Left lung (tissue), 10 donors: ENCODE measurements around the gene PKHD1. TPM values are rescaled to one million over a fixed set of nuclear protein-coding genes. Genes with fewer than 3 reads are reported as not detected.
"Not testable (repeated sequence)": the region's sequence is repeated elsewhere in the genome, so short reads cannot be mapped to it uniquely, and the experiment has no call there.

Source experiments
- ATAC-seq: fragments of 200-7000 bp; cut with Tn5 transposase; one replicate; pipeline ENCODE4 v1.9.1; 2020; ENCODE audit warnings: moderate library complexity
- DNase-seq, 4 donors: peaks; one replicate each; pipeline ENCODE4 v3.0.0-alpha.2; 2013 to 2020
- H3K27ac ChIP-seq, 2 donors: fragments of 200-600 bp; sonication (generic) in 1 of 2; one replicate each; pipeline versions ENCODE4 v1.5.0 to v1.8.0; 2020 to 2021
- H3K27me3 ChIP-seq, 2 donors: fragments of 200-600 bp; sonication (generic) in 1 of 2; one replicate each; pipeline versions ENCODE4 v1.5.0 to v1.8.0; 2020 to 2021
- H3K36me3 ChIP-seq, 2 donors: fragments of 200-600 bp; sonication (generic) in 1 of 2; one replicate each; pipeline versions ENCODE4 v1.5.0 to v1.8.0; 2020 to 2021
- H3K4me1 ChIP-seq, 2 donors: fragments of 200-600 bp; one replicate each; pipeline ENCODE4 v1.8.0; 2021
- H3K4me3 ChIP-seq, 2 donors: fragments of 200-600 bp; sonication (generic) in 1 of 2; one replicate each; pipeline versions ENCODE4 v1.5.0 to v1.8.0; 2020 to 2021; ENCODE audit warnings: mild to moderate bottlenecking in 1 of 2
- H3K9me3 ChIP-seq, 2 donors: fragments of 200-600 bp; sonication (generic) in 1 of 2; one replicate each; pipeline versions ENCODE4 v1.5.0 to v1.8.0; 2020 to 2021
- CTCF ChIP-seq, 2 donors: fragments of 200-600 bp; sonication (generic) in 1 of 2; IDR thresholded peaks; one replicate each; pipeline versions ENCODE4 v1.5.0 to v1.8.0; 2021; ENCODE audit warnings: antibody characterized with exemption in 2 of 2
- intact Hi-C, 2 donors: fragments of 100-400 bp; cut with DNase I; formaldehyde crosslinking; loops; one replicate each; pipeline versions ENCODE4 v1.11.2 to v1.14.2; 2022
- polyA plus RNA-seq, 6 donors: library from polyadenylated mRNA; unstranded; fragments of 120-200 nt; gene quantifications; one replicate each; pipeline ENCODE4 v1.2.1, GENCODE V29; 2013; ENCODE audit not compliant: insufficient read length in 6 of 6
- total RNA-seq, 2 donors: library from RNA; stranded (reverse); fragmentation: NEBNext Ultra II Directional; extraction: Animal tissue kit (Norgen Biotek cat#: 25700); gene quantifications; one replicate each; pipeline ENCODE4 v1.2.1, GENCODE V29; 2021
- donor health status: DM: no; HTN: yes; CAD: no.
- donor health status: DM: no; HTN: no; CAD: no.

The PKHD1 gene
- total and polyA plus RNA-seq, 8 donors = 0.29 to 7.9 (median 6.2) TPM

- DNase-seq = no peak
- ATAC-seq = no peak
- intact Hi-C loops = no loop called here
Observed at GRCh38 chr6:51954681-51955080, 132.7 kb downstream of the PKHD1 start.

GRCh38 chr6:51953246-51953645, 134.2 kb downstream of the PKHD1 start:
- DNase-seq (no peak), ATAC-seq (no peak)
- Histone ChIP-seq H3K9me3 (no peaks in the 10 kb centered on the region), H3K27ac (no peak overlapping the region), H3K4me1 (no peaks in the 10 kb centered on the region), H3K4me3 (no peak overlapping the region), H3K27me3 (no peaks in the 10 kb centered on the region), H3K36me3 (no peaks in the 10 kb centered on the region)
- TF ChIP-seq CTCF (IDR thresholded peaks at IDR 0.05) = no peak
- intact Hi-C loops = no loop called here

More at GRCh38 chr6:51954681-51955080, 132.7 kb downstream of the PKHD1 start:
- Histone ChIP-seq H3K4me1 (no peaks in the 10 kb centered on the region), H3K9me3 (no peaks in the 10 kb centered on the region), H3K27ac (no peak overlapping the region), H3K4me3 (no peak overlapping the region), H3K36me3 (no peaks in the 10 kb centered on the region), H3K27me3 (no peaks in the 10 kb centered on the region)
- TF ChIP-seq CTCF (IDR thresholded peaks at IDR 0.05) = no peak

GRCh38 chr6:51951924-51952323, 135.5 kb downstream of the PKHD1 start:
- DNase-seq = no peak
- Histone ChIP-seq H3K27ac (no peak overlapping the region), H3K36me3 (no peaks in the 10 kb centered on the region), H3K9me3 (no peaks in the 10 kb centered on the region), H3K27me3 (no peaks in the 10 kb centered on the region), H3K4me1 (no peaks in the 10 kb centered on the region), H3K4me3 (no peak overlapping the region)
- no peak for TF ChIP-seq CTCF (IDR thresholded peaks at IDR 0.05)
- ATAC-seq = no peak
- intact Hi-C loops = no loop called here

- H3K4me1 ChIP-seq = no peaks in the 10 kb centered on the region
- ATAC-seq (no peak), DNase-seq (no peak)
- TF ChIP-seq CTCF (IDR thresholded peaks at IDR 0.05) = no peak
- no peaks in the 10 kb centered on the region for H3K9me3 ChIP-seq
- no peak overlapping the region for H3K27ac ChIP-seq
- no peaks in the 10 kb centered on the region for H3K36me3 ChIP-seq
- H3K4me3 ChIP-seq = no peak overlapping the region
- H3K27me3 ChIP-seq = no peaks in the 10 kb centered on the region
- intact Hi-C loops = no loop called here
Observed at GRCh38 chr6:51949526-51949925, 137.9 kb downstream of the PKHD1 start.

GRCh38 chr6:51939695-51940094, 147.7 kb downstream of the PKHD1 start:
- H3K27me3 ChIP-seq, H3K4me3 ChIP-seq, H3K27ac ChIP-seq, H3K36me3 ChIP-seq, H3K9me3 ChIP-seq, DNase-seq, intact Hi-C loops, ATAC-seq, H3K4me1 ChIP-seq: not testable (repeated sequence)

GRCh38 chr6:51936531-51937290, 150.7 kb downstream of the PKHD1 start:
- Histone ChIP-seq H3K36me3 (no peaks in the 10 kb centered on the region), H3K27me3 (no peaks in the 10 kb centered on the region), H3K4me1 (no peaks in the 10 kb centered on the region), H3K4me3 (no peak overlapping the region), H3K27ac (no peak overlapping the region), H3K9me3 (no peaks in the 10 kb centered on the region)
- no peak for DNase-seq
- intact Hi-C loops = no loop called here
- ATAC-seq = no peak
- TF ChIP-seq CTCF (IDR thresholded peaks at IDR 0.05) = no peak
